ENCODE results near the gene SARS2. TPM values are rescaled to one million over a fixed set of nuclear protein-coding genes. Genes with fewer than 3 reads are reported as not detected.
"Not testable (repeated sequence)": the region's sequence is repeated elsewhere in the genome, so short reads cannot be mapped to it uniquely, and the experiment has no call there.

SARS2 gene
- total RNA-seq, 4 donors from 2014 or later: 26.6 to 52.0 (median 37.8) TPM

DNA sequence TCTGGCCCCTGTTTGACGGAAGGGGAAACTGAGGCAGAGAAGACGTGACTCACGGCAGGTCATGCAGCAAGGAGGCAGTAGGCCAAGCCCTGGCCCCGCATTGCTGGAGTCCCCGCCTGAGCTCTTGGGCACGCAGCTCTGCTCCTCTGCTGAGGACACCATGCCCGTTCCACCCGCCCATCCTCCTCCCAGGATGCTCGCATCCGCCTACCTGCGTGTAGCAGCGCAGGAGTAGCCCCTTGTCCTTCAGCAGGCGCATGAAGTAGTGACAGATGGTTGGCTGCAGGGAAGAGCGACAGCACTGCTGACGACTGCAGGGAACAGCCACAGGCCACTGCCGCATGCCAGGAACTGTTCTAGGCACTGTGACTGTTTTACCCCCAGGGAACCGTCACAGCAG lies 41.7 kb downstream of the SARS2 start:
- H3K9me3 ChIP-seq: no peaks in the 10 kb centered on the region
- H3K4me3 ChIP-seq (replicated peaks in 1 of 3): no peak overlapping the region
- DNase-seq: no peak
- H3K4me1 ChIP-seq: peaks cover 13 to 19% of the 10 kb centered on the region in 2 donors
- intact Hi-C loops (cut with DNase I): no loop called here
- H3K27ac ChIP-seq: no peak overlapping the region
- H3K36me3 ChIP-seq: peaks cover 16% of the 10 kb centered on the region in 2 donors
- H3K27me3 ChIP-seq: no peaks in the 10 kb centered on the region
- WGBS, 2 donors: 95 to 97% methylated on average over 17 of the region's 17 CpGs
- no peak for TF ChIP-seq POLR2A (IDR thresholded peaks at IDR 0.05)
- TF ChIP-seq, protein P1, sequence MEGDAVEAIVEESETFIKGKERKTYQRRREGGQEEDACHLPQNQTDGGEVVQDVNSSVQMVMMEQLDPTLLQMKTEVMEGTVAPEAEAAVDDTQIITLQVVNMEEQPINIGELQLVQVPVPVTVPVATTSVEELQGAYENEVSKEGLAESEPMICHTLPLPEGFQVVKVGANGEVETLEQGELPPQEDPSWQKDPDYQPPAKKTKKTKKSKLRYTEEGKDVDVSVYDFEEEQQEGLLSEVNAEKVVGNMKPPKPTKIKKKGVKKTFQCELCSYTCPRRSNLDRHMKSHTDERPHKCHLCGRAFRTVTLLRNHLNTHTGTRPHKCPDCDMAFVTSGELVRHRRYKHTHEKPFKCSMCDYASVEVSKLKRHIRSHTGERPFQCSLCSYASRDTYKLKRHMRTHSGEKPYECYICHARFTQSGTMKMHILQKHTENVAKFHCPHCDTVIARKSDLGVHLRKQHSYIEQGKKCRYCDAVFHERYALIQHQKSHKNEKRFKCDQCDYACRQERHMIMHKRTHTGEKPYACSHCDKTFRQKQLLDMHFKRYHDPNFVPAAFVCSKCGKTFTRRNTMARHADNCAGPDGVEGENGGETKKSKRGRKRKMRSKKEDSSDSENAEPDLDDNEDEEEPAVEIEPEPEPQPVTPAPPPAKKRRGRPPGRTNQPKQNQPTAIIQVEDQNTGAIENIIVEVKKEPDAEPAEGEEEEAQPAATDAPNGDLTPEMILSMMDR (IDR thresholded peaks at IDR 0.05): no peak

DNA sequence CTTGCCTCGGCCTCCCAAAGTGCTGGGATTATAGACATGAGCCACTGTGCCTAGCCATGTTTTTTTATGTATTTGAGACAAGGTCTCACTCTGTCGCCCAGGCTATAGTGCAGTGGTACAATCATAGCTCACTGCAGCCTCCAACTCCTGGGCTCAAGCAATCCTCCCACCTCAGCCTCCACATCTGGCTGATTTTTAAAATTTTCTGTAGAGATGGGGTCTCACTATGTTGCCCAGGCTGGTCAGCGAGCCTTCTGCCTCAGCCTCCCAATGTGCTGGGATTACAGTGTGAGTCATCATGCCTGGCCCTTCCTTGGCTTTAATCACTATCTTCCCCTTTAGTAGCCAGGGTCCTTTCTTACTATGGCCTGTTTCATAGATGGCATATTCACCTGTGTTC lies 45.9 kb downstream of the SARS2 start:
- H3K36me3 ChIP-seq: peaks cover 22 to 31% of the 10 kb centered on the region in 2 donors
- H3K4me3 ChIP-seq (replicated peaks in 1 of 3); H3K4me1 ChIP-seq; DNase-seq; H3K9me3 ChIP-seq; H3K27ac ChIP-seq; H3K27me3 ChIP-seq; intact Hi-C loops (cut with DNase I): not testable (repeated sequence)
- WGBS, 2 donors: 99 to 100% methylated on average over 3 of the region's 3 CpGs

DNA sequence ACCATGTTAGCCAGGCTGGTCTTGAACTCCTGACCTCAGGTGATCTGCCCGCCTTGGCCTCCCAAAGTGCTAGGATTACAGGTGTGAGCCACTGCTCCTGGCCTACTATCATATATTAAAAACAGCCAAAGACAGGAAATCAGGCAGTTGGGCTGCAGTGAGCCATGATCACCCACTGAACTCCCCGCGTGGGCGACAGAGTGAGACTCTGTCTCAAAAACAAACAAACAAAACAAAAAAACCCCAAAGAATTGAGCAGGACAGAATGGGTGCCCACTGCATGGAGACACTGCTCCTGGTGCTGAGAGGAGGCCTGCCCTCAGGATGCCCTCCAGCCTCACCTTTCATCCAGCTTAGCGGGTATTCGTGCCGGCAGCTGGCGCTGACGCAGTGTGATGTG lies 47.3 kb downstream of the SARS2 start:
- peaks cover 0 to 11% of the 10 kb centered on the region in 2 donors for H3K4me1 ChIP-seq
- DNase-seq: no peak
- TF ChIP-seq, protein P1 (IDR thresholded peaks at IDR 0.05): no peak
- no peak for TF ChIP-seq POLR2A (IDR thresholded peaks at IDR 0.05)
- H3K9me3 ChIP-seq: no peaks in the 10 kb centered on the region
- no peak overlapping the region for H3K27ac ChIP-seq
- no peaks in the 10 kb centered on the region for H3K27me3 ChIP-seq
- 92 to 99% methylated on average over 9 of the region's 9 CpGs for WGBS, 2 donors
- peaks cover 16 to 23% of the 10 kb centered on the region in 2 donors for H3K36me3 ChIP-seq
- H3K4me3 ChIP-seq (replicated peaks in 1 of 3): no peak overlapping the region
- intact Hi-C loops (cut with DNase I): no loop called here

DNA sequence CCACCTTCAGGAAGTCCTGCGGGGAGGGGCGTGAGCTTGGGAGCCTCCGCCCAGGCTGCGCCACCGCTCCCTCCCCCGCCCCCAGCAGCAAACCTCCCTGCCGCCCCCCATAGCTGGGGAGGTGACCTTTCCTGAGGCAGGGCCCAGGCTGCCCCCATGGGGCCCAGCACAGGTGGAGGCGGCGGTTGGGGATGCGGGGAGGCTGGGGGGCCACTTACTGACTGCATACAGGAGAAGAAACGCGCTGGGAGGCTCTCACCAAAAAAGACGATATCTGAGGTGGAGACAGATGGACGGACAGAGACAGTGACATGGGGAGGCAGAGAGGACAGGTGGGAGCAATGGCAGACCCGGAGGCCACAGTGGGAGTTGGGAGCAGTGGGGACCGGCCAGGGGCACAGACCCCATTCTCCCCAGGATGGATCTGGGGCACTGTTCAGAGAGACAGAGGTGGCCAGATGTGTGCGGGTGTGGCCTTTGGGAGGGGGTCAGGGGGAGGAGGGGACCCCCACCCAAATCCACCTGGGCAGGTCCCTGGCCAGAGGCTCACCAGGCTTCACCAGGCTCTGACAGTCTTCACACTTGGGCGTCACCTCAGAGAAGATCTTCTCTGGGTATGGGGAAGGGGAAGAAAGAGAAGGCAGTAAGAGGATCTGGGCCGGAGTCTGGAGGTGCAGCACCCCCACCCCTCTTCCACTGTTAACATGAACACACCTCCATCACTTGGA lies 49.5 kb downstream of the SARS2 start:
- 94% methylated on average over 12 to 19 of the region's 19 CpGs for WGBS, 2 donors
- Histone ChIP-seq H3K36me3 (peaks cover 16 to 23% of the 10 kb centered on the region in 2 donors), H3K4me3 (replicated peaks in 1 of 3) (no peak overlapping the region), H3K27ac (no peak overlapping the region), H3K9me3 (no peaks in the 10 kb centered on the region), H3K4me1 (peaks cover 9 to 20% of the 10 kb centered on the region in 2 donors), H3K27me3 (no peaks in the 10 kb centered on the region)
- DNase-seq: no peak
- intact Hi-C loops (cut with DNase I): no loop called here
- TF ChIP-seq, protein P1 (IDR thresholded peaks at IDR 0.05): no peak
- TF ChIP-seq POLR2A (IDR thresholded peaks at IDR 0.05): no peak

DNA sequence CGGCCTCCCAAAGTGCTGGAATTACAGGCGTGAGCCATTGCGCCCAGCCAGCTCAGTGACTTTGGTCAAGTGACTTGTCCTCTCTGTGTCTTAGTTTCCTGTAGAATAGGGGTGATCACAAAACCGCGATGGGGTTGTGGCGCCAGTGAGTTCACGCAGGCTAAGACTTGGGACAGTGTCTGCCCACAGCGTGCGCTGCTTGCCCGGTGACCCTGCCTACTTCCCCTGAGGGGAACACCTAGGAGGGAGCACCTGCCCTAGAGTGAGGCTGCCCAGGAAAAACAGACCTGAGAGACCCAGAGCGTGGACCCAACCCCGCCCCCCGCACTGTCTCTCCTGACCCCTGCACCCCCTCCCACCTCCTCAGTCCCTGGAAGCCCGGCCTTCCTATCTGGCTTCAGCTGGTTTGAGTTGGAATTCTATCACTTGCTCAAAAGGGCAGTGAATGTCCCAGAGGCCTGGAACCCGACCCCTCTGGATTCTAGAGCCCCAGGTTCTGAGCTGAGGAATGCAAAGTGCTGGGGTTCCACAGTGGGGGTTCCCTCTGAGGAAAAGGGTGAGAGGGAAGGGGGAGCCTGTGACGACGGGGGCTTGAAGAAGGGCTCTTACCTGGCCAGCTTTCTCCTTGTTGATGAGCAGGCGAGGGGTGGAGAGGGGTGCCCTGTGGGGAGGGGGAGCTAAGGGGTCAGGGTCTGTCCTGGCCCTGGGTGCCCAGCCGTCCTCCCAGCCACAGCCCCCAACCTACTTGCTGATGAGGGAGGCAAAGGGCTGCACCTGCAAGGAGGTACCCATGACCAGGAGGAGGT lies 50.3 kb downstream of the SARS2 start:
- H3K4me1 ChIP-seq: peaks cover 9 to 18% of the 10 kb centered on the region in 2 donors
- TF ChIP-seq, protein P1 (IDR thresholded peaks at IDR 0.05): no peak
- no peak for TF ChIP-seq POLR2A (IDR thresholded peaks at IDR 0.05)
- H3K9me3 ChIP-seq: no peaks in the 10 kb centered on the region
- no peak overlapping the region for H3K4me3 ChIP-seq (replicated peaks in 1 of 3)
- intact Hi-C loops (cut with DNase I): no loop called here
- DNase-seq: no peak
- H3K27me3 ChIP-seq: no peaks in the 10 kb centered on the region
- no peak overlapping the region for H3K27ac ChIP-seq
- 93 to 96% methylated on average over 13 to 18 of the region's 19 CpGs for WGBS, 2 donors
- peaks cover 16 to 23% of the 10 kb centered on the region in 2 donors for H3K36me3 ChIP-seq
